ENCODE measurements around the gene RAB40B.

The RAB40B gene

GRCh38 chr17:82691714-82692113, 6.8 kb downstream of the RAB40B start:
- no peak for DNase-seq (ENCODE audit: low read depth)

GRCh38 chr17:82690786-82691489, 7.6 kb downstream of the RAB40B start:
- DNase-seq (ENCODE audit: low read depth) = no peak

GRCh38 chr17:82689077-82689476, 9.4 kb downstream of the RAB40B start:
- no peak for DNase-seq (ENCODE audit: low read depth)

- DNase-seq (ENCODE audit: low read depth) = no peak
Measured at GRCh38 chr17:82687871-82688270, 10.6 kb downstream of the RAB40B start.

GRCh38 chr17:82687375-82687861, 11.1 kb downstream of the RAB40B start:
- no peak for DNase-seq (ENCODE audit: low read depth)

- no peak for DNase-seq (ENCODE audit: low read depth)
Measured at GRCh38 chr17:82686366-82687324, 11.9 kb downstream of the RAB40B start.

GRCh38 chr17:82685291-82685690, 13.2 kb downstream of the RAB40B start:
- DNase-seq (ENCODE audit: low read depth) = no peak

GRCh38 chr17:82684228-82684841, 14.2 kb downstream of the RAB40B start:
- no peak for DNase-seq (ENCODE audit: low read depth)

- no peak for DNase-seq (ENCODE audit: low read depth)
Measured at GRCh38 chr17:82683534-82683933, 15.0 kb downstream of the RAB40B start.

GRCh38 chr17:82681547-82681946, 17.0 kb downstream of the RAB40B start:
- no peak for DNase-seq (ENCODE audit: low read depth)

- DNase-seq (ENCODE audit: low read depth) = no peak
Measured at GRCh38 chr17:82679586-82680465, 18.7 kb downstream of the RAB40B start.

- DNase-seq (ENCODE audit: low read depth) = no peak
Measured at GRCh38 chr17:82678265-82678891, 20.1 kb downstream of the RAB40B start.

- DNase-seq (ENCODE audit: low read depth) = no peak
Measured at GRCh38 chr17:82677353-82677925, 21.1 kb downstream of the RAB40B start.

GRCh38 chr17:82675476-82676245, 22.8 kb downstream of the RAB40B start:
- no peak for DNase-seq (ENCODE audit: low read depth)

GRCh38 chr17:82674656-82675475, 23.6 kb downstream of the RAB40B start:
- no peak for DNase-seq (ENCODE audit: low read depth)

GRCh38 chr17:82670661-82671450, 27.6 kb downstream of the RAB40B start:
- DNase-seq (ENCODE audit: low read depth) = no peak

GRCh38 chr17:82668631-82669099, 29.8 kb downstream of the RAB40B start:
- DNase-seq (ENCODE audit: low read depth) = no peak

- no peak for DNase-seq (ENCODE audit: low read depth)
Measured at GRCh38 chr17:82668024-82668630, 30.4 kb downstream of the RAB40B start.
